A172 (cell line): Measurements from ENCODE around the gene ADGRF3. TPM values are rescaled to one million over a fixed set of nuclear protein-coding genes. Genes with fewer than 3 reads are reported as not detected.
"Not testable (repeated sequence)": the region's sequence is repeated elsewhere in the genome, so short reads cannot be mapped to it uniquely, and the experiment has no call there.

ENCODE experiments used
- DNase-seq: peaks from one replicate; pipeline ENCODE4 v3.0.0-alpha.2; 2015; ENCODE audit warnings: low spot score
- total RNA-seq: library from RNA; depleted of rRNA; stranded (reverse); fragments of >200 nt; shearing (Covaris generic); gene quantifications from 2 replicates; pipeline ENCODE4 v1.2.3, GENCODE V29; 2014; rRNA removed

The ADGRF3 gene
- total RNA-seq, 1 experiment from 2014 or later: 0.07 TPM

GRCh38 chr2:26279886-26280285 is 66.7 kb downstream of the ADGRF3 start:
- no peak for DNase-seq

DNA sequence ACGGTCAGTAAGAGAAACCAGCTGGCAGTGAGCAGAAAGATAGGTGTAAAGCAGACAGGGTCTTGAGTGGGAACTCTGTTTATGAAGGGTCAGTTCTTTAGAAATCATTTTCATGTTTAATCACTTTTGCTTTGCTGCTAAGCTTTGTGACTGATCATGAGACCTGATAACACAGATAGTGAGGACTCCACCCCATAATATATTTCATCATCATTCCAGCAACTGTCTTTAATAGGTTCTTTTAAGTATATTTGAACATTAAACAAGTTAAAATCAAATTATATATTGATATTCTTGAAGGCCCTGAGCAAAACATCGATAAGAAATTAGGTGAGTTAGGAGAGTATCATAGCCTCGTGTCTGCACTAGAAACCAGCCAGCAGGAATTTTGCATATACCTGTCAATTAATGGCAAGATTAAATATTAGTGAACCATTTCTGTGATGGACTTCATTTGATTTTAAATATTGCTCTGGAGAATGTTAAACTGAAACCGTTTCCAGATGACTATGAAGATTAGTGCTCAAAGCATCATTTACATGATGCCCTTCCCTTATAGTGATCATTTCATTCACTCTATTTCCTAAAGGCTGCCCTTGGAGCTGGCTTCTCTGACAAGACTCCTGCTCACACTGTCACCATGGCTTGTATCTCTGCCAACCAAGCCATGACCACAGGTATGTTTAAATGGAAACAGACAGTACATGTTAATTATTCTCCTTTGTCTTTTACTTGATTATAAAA is 69.9 kb downstream of the ADGRF3 start:
- DNase-seq: no peak

DNA sequence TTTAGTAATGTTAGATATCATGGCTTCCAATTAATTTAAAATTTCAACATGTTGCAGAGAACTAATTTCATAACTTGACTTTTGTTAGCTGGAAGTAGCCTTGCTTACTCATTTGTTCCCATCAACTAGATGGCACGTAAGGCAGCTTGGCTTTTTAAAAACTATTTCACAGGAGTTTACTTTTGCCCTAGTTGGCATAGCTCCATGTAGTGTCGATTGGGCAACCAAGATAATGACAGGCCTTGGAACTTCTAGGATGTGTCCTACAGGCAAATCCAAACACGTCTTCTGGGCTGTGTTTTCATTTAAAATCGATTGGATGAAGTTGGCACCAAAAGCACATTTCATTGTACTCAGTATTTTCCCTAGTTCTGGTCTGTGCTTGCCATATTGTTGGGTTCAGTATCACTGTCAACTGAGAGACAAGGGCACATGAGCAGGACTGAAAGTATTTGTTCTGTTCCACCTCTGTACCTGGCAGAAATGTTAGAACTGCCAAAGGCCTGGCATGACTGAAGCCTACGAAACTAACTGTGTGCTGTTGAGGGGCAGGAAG is 72.5 kb downstream of the ADGRF3 start:
- peak; percentile 24 for DNase-seq

- DNase-seq: no peak
Measured at GRCh38 chr2:26273501-26273900, 73.1 kb downstream of the ADGRF3 start.

DNA sequence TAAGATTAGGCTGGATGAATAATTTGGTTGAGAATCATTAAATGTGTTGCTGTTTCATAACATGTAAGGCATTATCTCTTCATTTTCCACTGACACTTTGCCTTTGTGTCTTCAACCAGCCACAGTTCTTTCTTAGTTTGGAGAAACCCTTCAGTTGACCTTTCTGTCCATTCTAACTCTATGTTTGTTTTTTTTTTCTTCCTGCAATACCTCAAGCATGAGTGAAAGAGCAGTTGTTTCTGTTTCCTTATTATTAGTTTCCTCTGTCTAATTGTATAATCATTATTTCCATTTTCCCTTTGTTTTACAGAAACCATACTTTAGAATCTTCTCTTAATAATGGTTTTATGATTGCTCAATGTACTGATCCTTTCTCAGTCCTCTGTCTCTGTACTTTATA is 76.2 kb downstream of the ADGRF3 start:
- DNase-seq: no peak

- DNase-seq: no peak
Measured at GRCh38 chr2:26269571-26270158, 76.9 kb downstream of the ADGRF3 start.

DNA sequence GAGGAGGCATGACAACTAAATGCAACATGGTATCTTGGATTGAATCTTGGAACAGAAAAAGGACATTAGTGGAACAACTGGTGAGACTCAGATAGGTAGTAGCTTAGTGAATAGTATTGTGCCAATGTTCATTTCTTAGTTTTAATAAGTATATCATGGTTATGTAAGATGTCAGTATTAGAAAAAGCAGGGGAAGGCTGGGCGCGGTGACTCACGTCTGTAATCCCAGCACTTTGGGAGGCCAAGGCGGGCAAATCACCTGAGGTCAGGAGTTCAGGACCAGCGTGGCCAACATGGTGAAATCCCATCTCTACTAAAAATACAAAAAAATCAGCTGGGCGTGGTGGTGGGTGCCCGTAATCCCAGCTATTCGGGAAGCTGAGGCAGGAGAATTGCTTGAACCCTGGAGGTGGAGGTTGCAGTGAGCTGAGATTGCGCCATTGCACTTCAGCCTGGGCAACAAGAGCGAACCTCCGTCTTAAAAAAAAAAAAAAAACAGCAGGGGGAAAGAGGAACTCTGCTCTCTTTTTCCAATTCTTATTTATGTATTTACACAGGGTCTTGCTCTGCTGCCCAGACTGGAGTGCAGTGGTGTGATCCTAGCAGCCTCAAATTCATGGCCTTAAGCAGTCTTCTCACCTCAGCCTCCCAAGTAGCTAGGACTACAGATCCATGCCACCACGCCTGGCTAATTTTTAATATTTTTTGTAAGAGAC is 77.8 kb downstream of the ADGRF3 start:
- not testable (repeated sequence) for DNase-seq

- peak; percentile 48 for DNase-seq
Measured at GRCh38 chr2:26268213-26268612, 78.4 kb downstream of the ADGRF3 start.

GRCh38 chr2:26258836-26259235 is 87.8 kb downstream of the ADGRF3 start:
- DNase-seq: not testable (repeated sequence)

Other genes with a start within 250 kb of the ADGRF3 start
- 3.8 and 5.3 TPM in 2 replicates for gene GAREM2, start 173.7 kb downstream of the ADGRF3 start, total RNA-seq
- 113 and 121 TPM in 2 replicates for gene HADHA, start 102.2 kb downstream of the ADGRF3 start, total RNA-seq
- gene HADHB, start 101.8 kb downstream of the ADGRF3 start, total RNA-seq: 115 and 117 TPM in 2 replicates
- gene SELENOI, start 646 bp downstream of the ADGRF3 start, total RNA-seq: 19.0 and 20.6 TPM in 2 replicates
- 0.43 TPM in 1 of 2 replicates, not detected in the other for gene DRC1, start 55.1 kb upstream of the ADGRF3 start, total RNA-seq
- 2.1 TPM in 1 of 2 replicates, not detected in the other for gene OTOF, start 131.3 kb upstream of the ADGRF3 start, total RNA-seq